NCI-H345 (cell line): ENCODE measurements around the gene LENEP.
"Not testable (repeated sequence)": the region's sequence is repeated elsewhere in the genome, so short reads cannot be mapped to it uniquely, and the experiment has no call there.

Experiments used
- DNase-seq: peaks from one replicate; lab custom pipeline; 2025; lab: John Stamatoyannopoulos, UW

The LENEP gene

GRCh38 chr1:154974808-154975408 lies 18.5 kb upstream of the LENEP start:
- peak; percentile 100 for DNase-seq

- DNase-seq = peak; percentile 57
These were observed 17.9 kb upstream of the LENEP start for GRCh38 chr1:154975409-154976059.

- not testable (repeated sequence) for DNase-seq
These were observed 15.6 kb upstream of the LENEP start for GRCh38 chr1:154977762-154978161.

- no peak for DNase-seq
These were observed 15.0 kb upstream of the LENEP start for GRCh38 chr1:154978360-154978759.

GRCh38 chr1:154982341-154982740 lies 11.0 kb upstream of the LENEP start:
- no peak for DNase-seq

- DNase-seq = peak; percentile 100
These were observed 10.3 kb upstream of the LENEP start, which contains the start of gene FLAD1 for GRCh38 chr1:154982897-154983648. Gene FLAD1 (plus strand): TSS chr1:154983344. CDS start chr1:154983695, 351 bp downstream.

- DNase-seq = no peak
These were observed 9.5 kb upstream of the LENEP start for GRCh38 chr1:154983776-154984466.

- DNase-seq = not testable (repeated sequence)
These were observed 6.7 kb upstream of the LENEP start for GRCh38 chr1:154986736-154987135.

- no peak for DNase-seq
These were observed 6.1 kb upstream of the LENEP start for GRCh38 chr1:154987326-154987725.

- DNase-seq = no peak
These were observed 5.1 kb upstream of the LENEP start for GRCh38 chr1:154988058-154988954.

- DNase-seq = no peak
These were observed 4.1 kb upstream of the LENEP start for GRCh38 chr1:154989195-154989860.

- no peak for DNase-seq
These were observed 3.1 kb upstream of the LENEP start for GRCh38 chr1:154990276-154990675.

- peak; percentile 41 for DNase-seq
These were observed 440 bp upstream of the LENEP start for GRCh38 chr1:154992721-154993571.

- DNase-seq = no peak
These were observed 842 bp downstream of the LENEP start for GRCh38 chr1:154994269-154994587.

- no peak for DNase-seq
These were observed 1.2 kb downstream of the LENEP start for GRCh38 chr1:154994591-154994990.

- DNase-seq = not testable (repeated sequence)
These were observed 2.1 kb downstream of the LENEP start for GRCh38 chr1:154995301-154995983.

GRCh38 chr1:154996966-154997701 lies 3.7 kb downstream of the LENEP start:
- DNase-seq = no peak

- DNase-seq = no peak
These were observed 4.9 kb downstream of the LENEP start for GRCh38 chr1:154998201-154998780.
